ENCODE results near the gene SDK2.

- no peak for TF ChIP-seq POLR2A (IDR thresholded peaks at IDR 0.05)
- no peak for TF ChIP-seq POLR2AphosphoS5 (IDR thresholded peaks at IDR 0.05)
These were observed 2.2 kb downstream of the SDK2 start for GRCh38 chr17:73641826-73642600.

Data from prostate gland (tissue), 1 donor.